H1 (cell line): ENCODE measurements around the gene TUBGCP2. TPM values are rescaled to one million over a fixed set of nuclear protein-coding genes. Genes with fewer than 3 reads are reported as not detected.

Source experiments
- CTCF ChIA-PET: fragments of 300-600 bp; sonication (Branson Sonifier 250); formaldehyde crosslinking; loops from one replicate; lab custom pipeline; 2021; ENCODE audit not compliant: partially characterized antibody; lab: Charles Lee
- POLR2A ChIA-PET: fragments of 300-600 bp; sonication (Branson Sonifier 250); formaldehyde crosslinking; loops from one replicate; lab custom pipeline; 2021; ENCODE audit warnings: inconsistent platforms; ENCODE audit not compliant: partially characterized antibody; lab: Charles Lee
- DNase-seq, 2 experiments: peaks; one replicate each; pipeline versions ENCODE4 v3.0.0 to v3.0.0-alpha.2; 2010 to 2022; ENCODE audit warnings: low spot score in 2 of 2, low read depth in 1 of 2, mixed read lengths in 1 of 2
- FAIRE-seq: peaks from 2 replicates; lab custom pipeline; 2011; peaks lifted over from hg19 to GRCh38; lab: Jason Lieb, UNC
- H2AFZ ChIP-seq: 2 replicates; pipeline ENCODE4 v1.8.1; 2012; ENCODE audit warnings: low read length, inconsistent platforms
- H2AK5ac ChIP-seq: 2 replicates; pipeline ENCODE4 v1.6.1; 2013; ENCODE audit warnings: low read depth, low read length
- H2BK120ac ChIP-seq: replicated peaks from 2 replicates; pipeline ENCODE3; 2013; ENCODE audit warnings: low read depth, low read length, inconsistent platforms
- H2BK12ac ChIP-seq: 2 replicates; pipeline ENCODE4 v1.6.1; 2013; ENCODE audit warnings: low read depth, low read length
- H2BK15ac ChIP-seq: 2 replicates; pipeline ENCODE4 v1.6.1; 2013; ENCODE audit warnings: low read length
- H2BK20ac ChIP-seq: 2 replicates; pipeline ENCODE4 v1.6.1; 2013; ENCODE audit warnings: low read length
- H2BK5ac ChIP-seq: 2 replicates; pipeline ENCODE4 v1.6.1; 2013; ENCODE audit warnings: low read depth, low read length
- H3K14ac ChIP-seq: 2 replicates; pipeline ENCODE4 v1.6.1; 2013; ENCODE audit warnings: inconsistent platforms; ENCODE audit not compliant: insufficient read length
- H3K18ac ChIP-seq: 2 replicates; pipeline ENCODE4 v1.6.1; 2013; ENCODE audit warnings: low read length; ENCODE audit errors: extremely low read depth
- H3K23ac ChIP-seq: 2 replicates; pipeline ENCODE4 v1.6.1; 2013; ENCODE audit warnings: inconsistent platforms; ENCODE audit not compliant: insufficient read length
- H3K23me2 ChIP-seq: 2 replicates; pipeline ENCODE4 v1.6.1; 2013; ENCODE audit warnings: low read depth, low read length
- H3K27ac ChIP-seq: 2 replicates; pipeline ENCODE4 v1.6.1; 2011; ENCODE audit warnings: low read depth, low read length, inconsistent platforms
- H3K27me3 ChIP-seq, 4 experiments: replicated peaks in 1 of 4; 1 replicate in 1 of 4; 2 replicates in 3 of 4; pipeline versions ENCODE4 v1.6.1 to v1.8.1; 2011 to 2013; ENCODE audit warnings: low read length in 3 of 4, mild to moderate bottlenecking in 3 of 4, inconsistent platforms in 2 of 4, mixed read lengths in 2 of 4, moderate library complexity in 1 of 4; ENCODE audit not compliant: control insufficient read depth in 3 of 4, insufficient read depth in 3 of 4; ENCODE audit errors: extremely low read depth in 1 of 4
- H3K36me3 ChIP-seq, 4 experiments: 2 replicates each; pipeline versions ENCODE4 v1.6.1 to v1.8.1; 2011 to 2013; ENCODE audit warnings: mild to moderate bottlenecking in 4 of 4, low read length in 3 of 4, moderate library complexity in 2 of 4, control low read depth in 1 of 4, inconsistent platforms in 1 of 4; ENCODE audit not compliant: insufficient read depth in 4 of 4, control insufficient read depth in 2 of 4
- H3K4ac ChIP-seq: replicated peaks from 2 replicates; pipeline ENCODE3; 2013; ENCODE audit warnings: low read length, low read depth, mixed read lengths, inconsistent platforms; ENCODE audit not compliant: insufficient read length
- H3K4me1 ChIP-seq, 4 experiments: replicated peaks in 1 of 4; 1 replicate in 1 of 4; 2 replicates in 3 of 4; pipeline versions ENCODE4 v1.6.1 to v1.8.1; 2011 to 2013; ENCODE audit warnings: low read length in 3 of 4, inconsistent platforms in 2 of 4, mixed read lengths in 1 of 4; ENCODE audit not compliant: insufficient read depth in 4 of 4, control insufficient read depth in 3 of 4
- H3K4me2 ChIP-seq, 2 experiments: 2 replicates each; pipeline versions ENCODE4 v1.6.1 to v1.8.1; 2011 to 2013; ENCODE audit warnings: low read depth in 2 of 2, low read length in 2 of 2, control low read depth in 1 of 2, inconsistent platforms in 1 of 2, mild to moderate bottlenecking in 1 of 2; ENCODE audit not compliant: insufficient read depth in 1 of 2
- H3K4me3 ChIP-seq, 4 experiments: fragments of 200-600, 300-600 bp in 1 of 4; sonication (generic), shearing (Covaris generic), sonication (Bioruptor Twin) in 1 of 4; 2 replicates each; pipeline versions ENCODE4 v1.5.1 to v1.8.1; 2011 to 2016; ENCODE audit warnings: low read length in 4 of 4, low read depth in 3 of 4, control low read depth in 2 of 4, inconsistent platforms in 2 of 4, mild to moderate bottlenecking in 2 of 4, mixed read lengths in 1 of 4, moderate library complexity in 1 of 4; ENCODE audit not compliant: insufficient read depth in 2 of 4; ENCODE audit errors: extremely low read depth in 1 of 4
- H3K56ac ChIP-seq: replicated peaks from 2 replicates; pipeline ENCODE3; 2013; ENCODE audit warnings: low read depth, mild to moderate bottlenecking, mixed read lengths, low read length, inconsistent platforms; ENCODE audit not compliant: insufficient read length
- H3K79me1 ChIP-seq: 2 replicates; pipeline ENCODE4 v1.6.1; 2013; ENCODE audit warnings: low read depth, low read length, control low read depth
- H3K79me2 ChIP-seq, 2 experiments: 2 replicates each; pipeline versions ENCODE4 v1.6.1 to v1.8.1; 2012 to 2013; ENCODE audit warnings: low read length in 2 of 2, mild to moderate bottlenecking in 2 of 2, inconsistent platforms in 1 of 2; ENCODE audit not compliant: insufficient read depth in 2 of 2, control insufficient read depth in 1 of 2
- H3K9ac ChIP-seq, 4 experiments: replicated peaks in 1 of 4; 1 replicate in 1 of 4; 2 replicates in 3 of 4; pipeline versions ENCODE4 v1.6.1 to v1.8.1; 2011 to 2013; ENCODE audit warnings: low read depth in 3 of 4, low read length in 3 of 4, control low read depth in 2 of 4, mild to moderate bottlenecking in 2 of 4, moderate library complexity in 2 of 4, inconsistent platforms in 1 of 4; ENCODE audit errors: extremely low read depth in 1 of 4
- H3K9me3 ChIP-seq, 2 experiments: 2 replicates each; pipeline versions ENCODE4 v1.6.1 to v1.8.1; 2012 to 2013; ENCODE audit warnings: mild to moderate bottlenecking in 2 of 2, moderate library complexity in 2 of 2, control low read depth in 1 of 2, inconsistent platforms in 1 of 2, low read depth in 1 of 2, low read length in 1 of 2, mixed read lengths in 1 of 2; ENCODE audit not compliant: insufficient read depth in 2 of 2
- H4K20me1 ChIP-seq, 2 experiments: replicated peaks in 1 of 2; 2 replicates each; pipeline versions ENCODE3 to v1.8.1; 2011 to 2013; ENCODE audit warnings: inconsistent platforms in 2 of 2, low read length in 2 of 2, mild to moderate bottlenecking in 1 of 2; ENCODE audit not compliant: insufficient read depth in 2 of 2, control insufficient read depth in 1 of 2
- H4K5ac ChIP-seq: 2 replicates; pipeline ENCODE4 v1.6.1; 2013; ENCODE audit warnings: low read length, low read depth, mixed read lengths, inconsistent platforms; ENCODE audit not compliant: insufficient read length
- H4K8ac ChIP-seq: 2 replicates; pipeline ENCODE4 v1.8.0; 2013; ENCODE audit warnings: mild to moderate bottlenecking, moderate library complexity, low read length, inconsistent platforms; ENCODE audit not compliant: insufficient read depth; ENCODE audit errors: extremely low read depth
- H4K91ac ChIP-seq: replicated peaks from 2 replicates; pipeline ENCODE3; 2013; ENCODE audit warnings: low read length, mixed read lengths, inconsistent platforms; ENCODE audit not compliant: insufficient read length
- GABPA ChIP-seq: IDR thresholded peaks from 2 replicates; pipeline ENCODE4 v1.6.1; 2011; ENCODE audit warnings: mild to moderate bottlenecking, low read length, moderate library complexity, borderline replicate concordance; ENCODE audit not compliant: insufficient read depth
- RAD21 ChIP-seq, 2 experiments: IDR thresholded peaks in 1 of 2; conservative IDR thresholded peaks in 1 of 2; 2 replicates each; pipeline ENCODE4 v1.6.1; 2011; ENCODE audit warnings: low read depth in 2 of 2, low read length in 2 of 2, improper control_type of control experiment in 1 of 2, inconsistent platforms in 1 of 2, mild to moderate bottlenecking in 1 of 2, moderate library complexity in 1 of 2
- SIN3A ChIP-seq, 2 experiments: IDR thresholded peaks in 1 of 2; conservative IDR thresholded peaks in 1 of 2; 2 replicates each; pipeline ENCODE4 v1.6.1; 2011 to 2012; ENCODE audit warnings: low read length in 2 of 2, improper control_type of control experiment in 1 of 2, low read depth in 1 of 2, mild to moderate bottlenecking in 1 of 2
- TCF12 ChIP-seq: IDR thresholded peaks from 2 replicates; pipeline ENCODE4 v1.6.1; 2011; ENCODE audit warnings: low read depth, mild to moderate bottlenecking, low read length
- USF2 ChIP-seq: IDR thresholded peaks from 2 replicates; pipeline ENCODE4 v1.6.1; 2011; ENCODE audit warnings: low read length, improper control_type of control experiment
- WGBS, 2 experiments: shearing (Covaris generic) in 1 of 2; methylation state at CpG; one replicate each; pipeline versions ENCODE4 v1.1.6 to v1.1.7; 2013 to 2015; ENCODE audit warnings: low lambda C conversion rate in 2 of 2, mixed read lengths in 2 of 2, inconsistent platforms in 1 of 2, low coverage in 1 of 2, missing lambda C conversion rate in 1 of 2; ENCODE audit not compliant: insufficient replicate concordance in 2 of 2, insufficient coverage in 1 of 2, insufficient read length in 1 of 2; ENCODE audit errors: extremely low coverage in 1 of 2, missing lambda C conversion rate in 1 of 2; 5-methylcytosine and 5-hydroxymethylcytosine counted together
- polyA plus RNA-seq, 7 experiments: library from polyadenylated mRNA; depleted of rRNA in 3 of 7; stranded (reverse) in 5 of 7; unstranded in 2 of 7; fragments of >200 nt in 5 of 7; fragments of 200-250 nt in 2 of 7; gene quantifications; 1 replicate in 5 of 7; 2 replicates in 1 of 7; 4 replicates in 1 of 7; pipeline versions ENCODE4 v1.2.1 to v1.2.3, GENCODE V29; 2011 to 2013; ENCODE audit warnings: missing spikeins in 2 of 7, mixed read lengths in 2 of 7
- total RNA-seq: library from RNA; stranded (reverse); fragmentation: NEBNext Ultra II Directional; extraction: Animal tissue kit (Norgen Biotek cat#: 25700); gene quantifications from 2 replicates; pipeline ENCODE4 v1.2.1, GENCODE V29; 2021
- TF ChIP-seq, protein P1 (sequence below): IDR thresholded peaks from 2 replicates; pipeline ENCODE4 v1.6.1; 2012; ENCODE audit warnings: inconsistent platforms

The TUBGCP2 gene
- total and polyA plus RNA-seq, 2 of the 8 experiments (the other 6 are each of a cell fraction or from before 2014, with no cell fraction given), result 34.9 to 51.9 TPM

- no peak overlapping the region for H2AFZ ChIP-seq
- H3K9me3 ChIP-seq, result no peaks in the 10 kb centered on the region
- H3K23ac ChIP-seq, result no peak overlapping the region
- no peaks in the 10 kb centered on the region; the same call in 1 of the 2 replicates for H3K79me1 ChIP-seq
- no peak overlapping the region for H3K4ac ChIP-seq
- H3K9ac ChIP-seq, result no peak overlapping the region
- H2BK5ac ChIP-seq, result no peak overlapping the region
- H2BK12ac ChIP-seq, result no peak overlapping the region
- H4K5ac ChIP-seq, result no peak overlapping the region
- DNase-seq (peak in 1 of 2 experiments; percentile 65), FAIRE-seq (no peak)
- peak overlapping the region; percentile 21; the same call in 1 of the 2 replicates for H4K8ac ChIP-seq
- H2BK20ac ChIP-seq, result no peak overlapping the region
- no peak overlapping the region for H4K91ac ChIP-seq
- H3K4me2 ChIP-seq, result no peak overlapping the region
- 77% methylated on average over 24 of the region's 24 CpGs; no CpG with 5 or more reads in 1 of the 2 experiments for WGBS, 2 experiments
- H2BK120ac ChIP-seq, result no peak overlapping the region
- H3K56ac ChIP-seq, result no peak overlapping the region
- H2AK5ac ChIP-seq, result no peak overlapping the region
- POLR2A ChIA-PET, result interaction anchor here (1.0 to 2.7 kb wide), 6 partner anchors 8 to 71 kb away, joined by 3 to 9 read pairs (median 6); no protein-coding TSS in a partner anchor
- no peak overlapping the region for H3K14ac ChIP-seq
- no peaks in the 10 kb centered on the region; a peak in 1 of 7 replicates for H3K27me3 ChIP-seq
- H2BK15ac ChIP-seq, result no peak overlapping the region
- no peak overlapping the region for H3K4me3 ChIP-seq
- no peaks in the 10 kb centered on the region for H3K79me2 ChIP-seq
- no peak overlapping the region for H3K18ac ChIP-seq
- H3K23me2 ChIP-seq, result peaks cover 4% of the 10 kb centered on the region; the same call in 1 of the 2 replicates
- peaks cover 0 to 21% (median 3%) of the 10 kb centered on the region in 4 experiments; a peak in 5 of 7 replicates for H3K4me1 ChIP-seq
- no peaks in the 10 kb centered on the region; a peak in 2 of 8 replicates for H3K36me3 ChIP-seq
- peaks cover 7 to 22% of the 10 kb centered on the region in 2 experiments for H4K20me1 ChIP-seq
- H3K27ac ChIP-seq, result no peak overlapping the region
- CTCF ChIA-PET, result interaction anchor here (0.9 to 3.7 kb wide), 14 partner anchors 8 to 154 kb away, joined by 3 to 32 read pairs (median 4); no protein-coding TSS in a partner anchor
- TF ChIP-seq RAD21 (IDR thresholded peaks at IDR 0.05 in 1 of 2, conservative IDR thresholded peaks at IDR 0.05 in 1 of 2; ENCODE audit: low read depth in 2 of 2, low read length in 2 of 2) (peak; percentile 34 to 42; a peak in 3 of 4 replicates), SIN3A (conservative IDR thresholded peaks at IDR 0.05 in 1 of 2, IDR thresholded peaks at IDR 0.05 in 1 of 2; ENCODE audit: low read depth in 1 of 2, low read length in 2 of 2) (0 out of 4 replicates have a peak, but pooled peaks of 1 of the 2 experiments have one; percentile 47), USF2 (no peak), GABPA (no peak), TCF12 (no peak)
- TF ChIP-seq, protein P1, sequence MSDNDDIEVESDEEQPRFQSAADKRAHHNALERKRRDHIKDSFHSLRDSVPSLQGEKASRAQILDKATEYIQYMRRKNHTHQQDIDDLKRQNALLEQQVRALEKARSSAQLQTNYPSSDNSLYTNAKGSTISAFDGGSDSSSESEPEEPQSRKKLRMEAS, result peak; percentile 45; the same call in 1 of the 2 replicates
These were observed 43.0 kb upstream of the TUBGCP2 start for GRCh38 chr10:133351408-133352318.
